Choroid plexus epithelial cell (primary cell): ENCODE data around the gene SDS.

Experiments
- DNase-seq: peaks from one replicate; pipeline ENCODE4 v3.0.0-alpha.2; 2010; ENCODE audit warnings: low read depth
- H3K4me3 ChIP-seq: 2 replicates; pipeline ENCODE4 v1.5.1; 2011; ENCODE audit warnings: low read depth, mild to moderate bottlenecking, control low read depth, low read length, moderate library complexity
- TF ChIP-seq, protein P1 (sequence below): conservative IDR thresholded peaks from 2 replicates; pipeline ENCODE4 v1.5.1; 2011; ENCODE audit warnings: low read depth, mild to moderate bottlenecking, control low read depth, inconsistent platforms, low read length, moderate library complexity

Gene SDS

DNA sequence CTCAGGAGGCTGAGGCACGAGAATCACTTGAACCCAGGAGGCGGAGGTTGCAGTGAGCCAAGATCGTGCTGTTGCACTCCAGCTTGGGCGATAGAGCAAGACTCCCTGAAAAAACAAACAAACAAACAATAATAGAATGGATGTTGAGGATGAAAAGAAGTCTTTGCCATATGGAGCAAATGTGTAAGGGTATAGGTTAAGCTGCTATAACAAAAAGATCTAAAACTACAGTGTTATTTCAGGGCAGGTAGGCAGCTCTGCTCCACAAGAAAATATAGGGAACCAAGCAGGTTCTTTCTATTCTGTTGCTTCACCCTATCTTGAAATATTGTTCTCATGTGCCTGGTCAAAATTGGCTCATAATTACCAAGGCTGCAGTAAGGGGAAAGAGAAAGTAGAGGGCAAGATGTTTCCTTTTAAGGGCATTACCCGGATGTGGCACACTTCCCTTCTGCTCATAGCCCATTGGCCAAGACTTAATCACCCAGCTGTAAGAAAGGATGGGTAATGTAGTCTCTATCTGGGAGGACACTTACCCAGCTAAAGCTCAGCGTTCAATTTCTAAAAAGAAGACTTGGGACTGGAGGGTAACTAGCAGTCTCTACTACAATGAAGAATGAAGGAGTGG lies 42.0 kb upstream of the SDS start:
- DNase-seq: no peak

DNA sequence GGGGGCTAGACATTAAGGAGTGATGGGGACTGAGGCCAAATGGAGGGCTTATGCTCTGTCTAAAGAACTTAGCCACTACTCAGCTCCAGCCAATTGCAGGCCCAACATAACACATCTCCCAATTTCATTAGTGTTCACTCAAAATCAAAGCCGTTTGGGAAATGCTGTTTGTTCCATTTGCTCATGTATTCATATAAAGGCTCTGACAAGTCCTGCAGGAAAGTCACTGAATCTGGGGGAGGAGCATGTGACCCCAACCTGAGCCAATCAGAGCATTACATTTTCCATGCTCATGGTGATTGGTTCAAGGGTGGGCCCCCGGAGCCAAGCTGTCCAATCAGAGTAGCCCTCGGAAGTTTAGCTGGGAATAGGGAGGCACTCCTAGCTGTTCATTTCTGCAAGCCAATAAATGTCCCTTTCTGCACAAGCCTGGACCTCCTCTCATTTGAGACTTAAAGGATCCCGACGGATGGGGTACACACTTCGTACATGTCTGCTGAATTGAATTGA lies 39.4 kb upstream of the SDS start:
- no peak overlapping the region for H3K4me3 ChIP-seq
- no peak for DNase-seq
- TF ChIP-seq, protein P1, sequence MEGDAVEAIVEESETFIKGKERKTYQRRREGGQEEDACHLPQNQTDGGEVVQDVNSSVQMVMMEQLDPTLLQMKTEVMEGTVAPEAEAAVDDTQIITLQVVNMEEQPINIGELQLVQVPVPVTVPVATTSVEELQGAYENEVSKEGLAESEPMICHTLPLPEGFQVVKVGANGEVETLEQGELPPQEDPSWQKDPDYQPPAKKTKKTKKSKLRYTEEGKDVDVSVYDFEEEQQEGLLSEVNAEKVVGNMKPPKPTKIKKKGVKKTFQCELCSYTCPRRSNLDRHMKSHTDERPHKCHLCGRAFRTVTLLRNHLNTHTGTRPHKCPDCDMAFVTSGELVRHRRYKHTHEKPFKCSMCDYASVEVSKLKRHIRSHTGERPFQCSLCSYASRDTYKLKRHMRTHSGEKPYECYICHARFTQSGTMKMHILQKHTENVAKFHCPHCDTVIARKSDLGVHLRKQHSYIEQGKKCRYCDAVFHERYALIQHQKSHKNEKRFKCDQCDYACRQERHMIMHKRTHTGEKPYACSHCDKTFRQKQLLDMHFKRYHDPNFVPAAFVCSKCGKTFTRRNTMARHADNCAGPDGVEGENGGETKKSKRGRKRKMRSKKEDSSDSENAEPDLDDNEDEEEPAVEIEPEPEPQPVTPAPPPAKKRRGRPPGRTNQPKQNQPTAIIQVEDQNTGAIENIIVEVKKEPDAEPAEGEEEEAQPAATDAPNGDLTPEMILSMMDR: no peak

More for the DNA sequence above, 42.0 kb upstream of the SDS start:
- TF ChIP-seq, protein P1: no peak
- H3K4me3 ChIP-seq: no peak overlapping the region

DNA sequence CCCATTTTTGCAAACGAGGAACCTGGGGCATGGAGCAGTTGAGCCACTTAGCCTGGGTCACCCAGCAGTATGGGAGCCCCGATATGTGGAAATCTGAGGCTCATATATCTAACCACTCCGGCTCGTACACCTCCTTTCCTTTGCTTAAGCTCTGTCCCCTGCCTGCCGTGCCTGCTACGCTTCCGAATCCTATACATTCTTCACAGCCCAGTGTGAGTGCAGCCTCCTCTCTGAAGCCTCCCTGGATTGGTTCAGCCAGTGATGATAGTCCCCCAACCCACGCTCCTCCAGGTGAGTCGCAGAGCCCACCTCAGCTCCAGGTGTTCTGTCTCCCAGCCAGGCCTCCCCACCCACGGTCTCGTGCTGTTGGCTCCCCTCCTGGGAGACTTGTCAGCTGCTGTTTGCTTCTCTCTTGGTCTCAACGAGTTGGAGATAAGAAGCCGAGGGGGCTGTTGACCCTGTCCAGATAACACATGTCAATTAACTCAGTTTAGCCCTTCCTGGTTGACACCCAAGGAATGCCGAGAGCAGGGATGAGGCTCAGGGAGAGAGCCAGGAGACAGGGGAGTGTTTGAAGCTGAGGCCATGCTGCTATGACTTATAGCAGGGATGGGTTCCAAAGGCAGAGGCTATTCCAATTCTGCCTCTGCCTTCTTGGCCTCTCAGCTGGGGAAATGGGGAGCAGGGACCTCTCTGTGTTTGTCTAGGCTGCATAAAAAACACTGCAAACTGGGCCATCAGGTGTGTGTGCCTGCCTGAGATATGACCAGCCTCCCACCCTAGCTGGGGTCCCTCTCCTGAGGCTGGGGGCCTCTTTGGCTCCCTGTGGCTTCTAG lies 37.5 kb upstream of the SDS start:
- no peak for DNase-seq
- H3K4me3 ChIP-seq: no peak overlapping the region
- TF ChIP-seq, protein P1: no peak

DNA sequence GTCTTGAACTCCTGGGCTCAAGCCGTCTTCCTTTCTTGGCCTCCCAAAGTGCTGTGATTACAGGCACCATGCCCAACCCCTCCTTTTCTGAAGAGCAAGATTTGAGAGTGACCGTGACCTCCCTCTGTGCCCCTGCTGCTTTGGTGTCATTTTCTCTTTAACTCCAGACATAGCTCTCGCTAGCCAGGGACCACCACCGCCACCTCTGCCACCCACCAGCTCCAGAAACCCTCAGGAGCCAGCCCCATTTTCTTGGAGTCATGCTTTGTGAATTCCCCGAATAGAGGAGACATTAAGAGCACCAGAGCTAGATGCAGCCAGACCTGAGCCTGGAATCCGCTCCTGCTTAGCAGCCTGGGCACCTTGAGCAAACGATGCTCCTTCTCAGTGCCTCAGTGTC lies 36.6 kb upstream of the SDS start:
- H3K4me3 ChIP-seq: no peak overlapping the region
- TF ChIP-seq, protein P1: no peak
- DNase-seq: no peak

DNA sequence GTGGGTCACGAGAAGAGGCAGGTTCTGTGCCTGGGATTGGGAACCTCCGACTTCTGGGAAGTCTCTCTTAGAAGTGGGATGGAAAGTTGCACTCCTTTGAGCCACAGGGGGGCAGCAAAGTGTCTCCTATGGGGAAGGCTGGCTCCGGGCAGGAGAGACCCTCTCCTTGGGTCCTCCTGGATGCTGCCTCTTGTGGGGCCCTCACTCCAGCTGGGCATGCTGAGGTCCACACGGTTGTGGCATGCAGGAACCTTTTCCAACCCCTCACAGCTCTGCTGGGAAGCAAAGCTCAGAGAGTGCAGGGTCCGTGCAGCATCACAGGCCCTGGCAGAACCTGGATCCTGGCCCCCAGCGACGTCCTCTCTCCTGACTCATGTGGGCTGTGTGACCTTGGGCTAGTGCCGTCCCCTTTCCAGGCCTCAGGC lies 35.9 kb upstream of the SDS start:
- H3K4me3 ChIP-seq: no peak overlapping the region
- TF ChIP-seq, protein P1: peak; percentile 85
- DNase-seq: peak; percentile 56

DNA sequence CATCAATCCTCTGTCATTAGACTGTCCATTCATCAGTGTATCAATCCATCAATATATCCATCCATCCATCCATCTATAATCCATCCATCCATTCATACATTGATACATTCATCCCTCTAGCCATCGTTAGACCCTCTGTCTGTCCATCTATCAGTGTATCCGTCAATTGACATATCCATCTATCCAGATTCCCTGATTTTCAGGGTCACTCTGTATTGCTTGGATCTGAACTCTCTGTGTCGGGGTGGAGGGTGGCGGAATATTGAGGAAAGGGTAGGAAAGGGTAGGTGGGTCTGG lies 35.6 kb upstream of the SDS start:
- TF ChIP-seq, protein P1: no peak
- no peak overlapping the region for H3K4me3 ChIP-seq
- DNase-seq: no peak
